Panc1 (cell line): ENCODE measurements around the gene SFTPD. TPM values are rescaled to one million over a fixed set of nuclear protein-coding genes. Genes with fewer than 3 reads are reported as not detected.

ENCODE experiments used
- ATAC-seq: fragments of 200-7000 bp; cut with Tn5 transposase; 2 replicates; pipeline ENCODE4 v1.9.1; 2020; ENCODE audit warnings: mild to moderate bottlenecking, moderate library complexity
- BruUV-seq: library from RNA; stranded (reverse); fragments of 400-500 nt; replicated peaks from 2 replicates; lab custom pipeline; 2021; lab: Mats Ljungman, UMichigan
- CTCF ChIA-PET: fragments of 300-600 bp; sonication (Branson Sonifier 250); formaldehyde crosslinking; loops from one replicate; lab custom pipeline; 2022; ENCODE audit warnings: antibody characterized with exemption; lab: Charles Lee
- POLR2A ChIA-PET: fragments of 300-600 bp; sonication (Branson Sonifier 250); formaldehyde crosslinking; loops from one replicate; lab custom pipeline; 2022; ENCODE audit warnings: antibody characterized with exemption; lab: Charles Lee
- DNase-seq: peaks from one replicate; pipeline ENCODE4 v3.0.0-alpha.2; 2010; ENCODE audit warnings: low read depth, low spot score
- H3K27ac ChIP-seq: 2 replicates; pipeline ENCODE4 v1.5.1; 2011; ENCODE audit warnings: mild to moderate bottlenecking, low read length, inconsistent platforms
- H3K27me3 ChIP-seq: fragments of 200-500 bp; sonication (Bioruptor generic); 2 replicates; pipeline ENCODE4 v1.6.0; 2014; ENCODE audit warnings: low read length, inconsistent platforms; ENCODE audit not compliant: control insufficient read depth, insufficient read depth
- H3K36me3 ChIP-seq: fragments of 200-500 bp; sonication (Bioruptor generic); 2 replicates; pipeline ENCODE4 v1.5.1; 2014; ENCODE audit warnings: inconsistent platforms, mild to moderate bottlenecking, low read length, moderate library complexity; ENCODE audit not compliant: control insufficient read depth, insufficient read depth
- H3K4me1 ChIP-seq: 2 replicates; pipeline ENCODE4 v1.5.1; 2011; ENCODE audit warnings: inconsistent platforms, mild to moderate bottlenecking, low read length, moderate library complexity; ENCODE audit not compliant: control insufficient read depth, insufficient read depth
- H3K4me3 ChIP-seq, 2 experiments: 2 replicates each; pipeline ENCODE4 v1.5.1; 2011 to 2012; ENCODE audit warnings: low read depth in 2 of 2, low read length in 2 of 2, mild to moderate bottlenecking in 2 of 2, inconsistent platforms in 1 of 2, moderate library complexity in 1 of 2
- H3K9me3 ChIP-seq: fragments of 200-500 bp; sonication (Bioruptor generic); 2 replicates; pipeline ENCODE4 v1.5.1; 2014; ENCODE audit warnings: low read depth, mild to moderate bottlenecking, inconsistent platforms, low read length, moderate library complexity; ENCODE audit not compliant: control insufficient read depth, insufficient read depth
- POLR2AphosphoS5 ChIP-seq: IDR thresholded peaks from 2 replicates; pipeline ENCODE4 v1.6.1; 2012; ENCODE audit warnings: mild to moderate bottlenecking, low read depth, low read length, moderate library complexity
- SIN3A ChIP-seq: IDR thresholded peaks from 2 replicates; pipeline ENCODE4 v1.6.1; 2012; ENCODE audit warnings: low read depth, mild to moderate bottlenecking, low read length, moderate library complexity, borderline replicate concordance; ENCODE audit not compliant: insufficient read depth
- TCF7L2 ChIP-seq: IDR thresholded peaks from 2 replicates; pipeline ENCODE4 v1.6.1; 2011; ENCODE audit warnings: mild to moderate bottlenecking, low read depth, low read length, inconsistent platforms
- in situ Hi-C: cut with HindIII; loops from 2 replicates; pipeline ENCODE4 v1.10.0; 2016; ENCODE audit warnings: low sequenced_read_pairs, low pct_unique_long_range_greater_than_20kb
- intact Hi-C: fragments of 100-400 bp; cut with micrococcal nuclease; formaldehyde crosslinking; loops from one replicate; pipeline ENCODE4 v1.10.0; 2022; ENCODE audit not compliant: unreplicated experiment
- total RNA-seq: library from RNA; stranded (reverse); gene quantifications from one replicate; pipeline ENCODE4 v1.2.1, GENCODE V29; 2021; ENCODE audit not compliant: unreplicated experiment
- TF ChIP-seq, protein P1 (sequence below): fragments of 450-650 bp; IDR thresholded peaks from 2 replicates; pipeline ENCODE4 v1.5.1; 2017; ENCODE audit warnings: mild to moderate bottlenecking
- TF ChIP-seq, protein P2 (sequence below), 2 experiments: IDR thresholded peaks; 2 replicates each; pipeline ENCODE4 v1.6.1; 2011 to 2012; ENCODE audit warnings: low read depth in 2 of 2, control low read depth in 1 of 2, low read length in 1 of 2, mild to moderate bottlenecking in 1 of 2, moderate library complexity in 1 of 2; ENCODE audit not compliant: insufficient read depth in 1 of 2

Gene SFTPD
- total RNA-seq, 1 experiment from 2014 or later: 0.36 TPM

- no peak for ATAC-seq
- Histone ChIP-seq H3K4me1 (no peaks in the 10 kb centered on the region), H3K27ac (no peak overlapping the region), H3K9me3 (no peaks in the 10 kb centered on the region), H3K36me3 (no peaks in the 10 kb centered on the region), H3K4me3 (no peak overlapping the region), H3K27me3 (peaks cover 28% of the 10 kb centered on the region)
- BruUV-seq: no TSS peak
- in situ Hi-C loops: no loop called here
- intact Hi-C loops: no loop called here
- DNase-seq: no peak
- ChIA-PET POLR2A (no interaction called here), CTCF (no interaction called here)
- TF ChIP-seq, protein P1, sequence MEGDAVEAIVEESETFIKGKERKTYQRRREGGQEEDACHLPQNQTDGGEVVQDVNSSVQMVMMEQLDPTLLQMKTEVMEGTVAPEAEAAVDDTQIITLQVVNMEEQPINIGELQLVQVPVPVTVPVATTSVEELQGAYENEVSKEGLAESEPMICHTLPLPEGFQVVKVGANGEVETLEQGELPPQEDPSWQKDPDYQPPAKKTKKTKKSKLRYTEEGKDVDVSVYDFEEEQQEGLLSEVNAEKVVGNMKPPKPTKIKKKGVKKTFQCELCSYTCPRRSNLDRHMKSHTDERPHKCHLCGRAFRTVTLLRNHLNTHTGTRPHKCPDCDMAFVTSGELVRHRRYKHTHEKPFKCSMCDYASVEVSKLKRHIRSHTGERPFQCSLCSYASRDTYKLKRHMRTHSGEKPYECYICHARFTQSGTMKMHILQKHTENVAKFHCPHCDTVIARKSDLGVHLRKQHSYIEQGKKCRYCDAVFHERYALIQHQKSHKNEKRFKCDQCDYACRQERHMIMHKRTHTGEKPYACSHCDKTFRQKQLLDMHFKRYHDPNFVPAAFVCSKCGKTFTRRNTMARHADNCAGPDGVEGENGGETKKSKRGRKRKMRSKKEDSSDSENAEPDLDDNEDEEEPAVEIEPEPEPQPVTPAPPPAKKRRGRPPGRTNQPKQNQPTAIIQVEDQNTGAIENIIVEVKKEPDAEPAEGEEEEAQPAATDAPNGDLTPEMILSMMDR: no peak
- TF ChIP-seq, protein P2, sequence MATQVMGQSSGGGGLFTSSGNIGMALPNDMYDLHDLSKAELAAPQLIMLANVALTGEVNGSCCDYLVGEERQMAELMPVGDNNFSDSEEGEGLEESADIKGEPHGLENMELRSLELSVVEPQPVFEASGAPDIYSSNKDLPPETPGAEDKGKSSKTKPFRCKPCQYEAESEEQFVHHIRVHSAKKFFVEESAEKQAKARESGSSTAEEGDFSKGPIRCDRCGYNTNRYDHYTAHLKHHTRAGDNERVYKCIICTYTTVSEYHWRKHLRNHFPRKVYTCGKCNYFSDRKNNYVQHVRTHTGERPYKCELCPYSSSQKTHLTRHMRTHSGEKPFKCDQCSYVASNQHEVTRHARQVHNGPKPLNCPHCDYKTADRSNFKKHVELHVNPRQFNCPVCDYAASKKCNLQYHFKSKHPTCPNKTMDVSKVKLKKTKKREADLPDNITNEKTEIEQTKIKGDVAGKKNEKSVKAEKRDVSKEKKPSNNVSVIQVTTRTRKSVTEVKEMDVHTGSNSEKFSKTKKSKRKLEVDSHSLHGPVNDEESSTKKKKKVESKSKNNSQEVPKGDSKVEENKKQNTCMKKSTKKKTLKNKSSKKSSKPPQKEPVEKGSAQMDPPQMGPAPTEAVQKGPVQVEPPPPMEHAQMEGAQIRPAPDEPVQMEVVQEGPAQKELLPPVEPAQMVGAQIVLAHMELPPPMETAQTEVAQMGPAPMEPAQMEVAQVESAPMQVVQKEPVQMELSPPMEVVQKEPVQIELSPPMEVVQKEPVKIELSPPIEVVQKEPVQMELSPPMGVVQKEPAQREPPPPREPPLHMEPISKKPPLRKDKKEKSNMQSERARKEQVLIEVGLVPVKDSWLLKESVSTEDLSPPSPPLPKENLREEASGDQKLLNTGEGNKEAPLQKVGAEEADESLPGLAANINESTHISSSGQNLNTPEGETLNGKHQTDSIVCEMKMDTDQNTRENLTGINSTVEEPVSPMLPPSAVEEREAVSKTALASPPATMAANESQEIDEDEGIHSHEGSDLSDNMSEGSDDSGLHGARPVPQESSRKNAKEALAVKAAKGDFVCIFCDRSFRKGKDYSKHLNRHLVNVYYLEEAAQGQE (IDR thresholded peaks at IDR 0.05; ENCODE audit: insufficient read depth in 1 of 2, low read depth in 2 of 2, low read length in 1 of 2): no peak
- TF ChIP-seq TCF7L2 (no peak), SIN3A (no peak), POLR2AphosphoS5 (no peak)
Observed at GRCh38 chr10:79941146-79941545, 7.8 kb downstream of the SFTPD start.

DNA sequence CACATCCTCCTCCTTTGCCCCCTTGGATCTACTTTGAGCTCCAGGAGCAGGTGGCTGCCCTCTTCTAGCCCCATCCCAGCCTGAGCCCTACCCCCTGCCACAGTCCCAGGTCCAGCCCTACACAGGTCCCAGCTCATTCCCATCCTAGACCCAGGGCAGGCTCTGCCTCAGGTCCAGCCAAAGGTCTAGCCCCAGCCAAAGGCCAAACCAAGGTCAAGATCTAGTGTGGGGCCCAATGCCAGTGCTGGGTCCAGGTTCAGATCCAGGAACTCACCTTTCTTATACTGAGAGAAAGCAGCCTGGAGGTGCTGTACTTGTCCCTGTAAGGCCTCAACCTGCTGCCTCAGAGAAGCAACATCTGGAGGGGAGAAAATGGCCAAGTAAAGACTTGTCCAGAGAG is 8.5 kb downstream of the SFTPD start:
- no TSS peak for BruUV-seq
- Histone ChIP-seq H3K36me3 (no peaks in the 10 kb centered on the region), H3K27ac (no peak overlapping the region), H3K9me3 (no peaks in the 10 kb centered on the region), H3K4me1 (no peaks in the 10 kb centered on the region), H3K4me3 (no peak overlapping the region), H3K27me3 (peaks cover 23% of the 10 kb centered on the region)
- DNase-seq (no peak), ATAC-seq (no peak)
- intact Hi-C loops: no loop called here
- in situ Hi-C loops: no loop called here
- TF ChIP-seq, protein P1: no peak
- no peak for TF ChIP-seq TCF7L2
- no peak for TF ChIP-seq SIN3A
- TF ChIP-seq, protein P2 (IDR thresholded peaks at IDR 0.05; ENCODE audit: insufficient read depth in 1 of 2, low read depth in 2 of 2, low read length in 1 of 2): no peak
- no peak for TF ChIP-seq POLR2AphosphoS5
- CTCF ChIA-PET: no interaction called here
- POLR2A ChIA-PET: no interaction called here
